DOHH2 (cell line): ENCODE measurements around the gene BUD23.

Experiments used
- H3F3A ChIP-seq: fragments of 200-600 bp; sonication (generic), shearing (Covaris generic); 2 replicates; pipeline ENCODE4 v1.6.0; 2016; ENCODE audit warnings: antibody characterized with exemption, mild to moderate bottlenecking; ENCODE audit not compliant: control insufficient read depth, insufficient read depth
- H3K27ac ChIP-seq: fragments of 200-600 bp; sonication (generic); 2 replicates; pipeline ENCODE4 v1.5.1; 2014; ENCODE audit warnings: low read depth, mild to moderate bottlenecking, low read length, moderate library complexity
- H3K27me3 ChIP-seq: fragments of 200-600 bp; sonication (generic); 2 replicates; pipeline ENCODE4 v1.6.1; 2014; ENCODE audit warnings: mild to moderate bottlenecking, low read length, mixed read lengths; ENCODE audit not compliant: control insufficient read depth
- H3K36me3 ChIP-seq: fragments of 200-600 bp; sonication (generic); 2 replicates; pipeline ENCODE4 v1.6.1; 2014; ENCODE audit warnings: mild to moderate bottlenecking, low read length, moderate library complexity, mixed read lengths; ENCODE audit not compliant: control insufficient read depth
- H3K4me1 ChIP-seq: fragments of 200-600 bp; sonication (generic); 2 replicates; pipeline ENCODE4 v1.6.1; 2014; ENCODE audit warnings: mild to moderate bottlenecking, low read length, mixed read lengths; ENCODE audit not compliant: control insufficient read depth
- H3K4me2 ChIP-seq: fragments of 200-600 bp; sonication (generic); 2 replicates; pipeline ENCODE4 v1.6.0; 2014; ENCODE audit warnings: mild to moderate bottlenecking, low read length, moderate library complexity
- H3K4me3 ChIP-seq: fragments of 200-600 bp; sonication (generic); 2 replicates; pipeline ENCODE4 v1.5.1; 2014; ENCODE audit warnings: mild to moderate bottlenecking, low read length, mixed read lengths
- H3K79me2 ChIP-seq: fragments of 200-600 bp; sonication (generic); 2 replicates; pipeline ENCODE4 v1.6.1; 2014; ENCODE audit warnings: mild to moderate bottlenecking, low read length, mixed read lengths; ENCODE audit not compliant: control insufficient read depth
- H3K9me2 ChIP-seq: fragments of 200-600 bp; sonication (generic); replicated peaks from 2 replicates; pipeline ENCODE4 v1.6.1; 2014; ENCODE audit warnings: mild to moderate bottlenecking, low read length, mixed read lengths; ENCODE audit not compliant: control insufficient read depth
- H3K9me3 ChIP-seq: fragments of 200-600 bp; sonication (generic); 2 replicates; pipeline ENCODE4 v1.6.1; 2014; ENCODE audit warnings: antibody characterized with exemption, low read length, mixed read lengths; ENCODE audit not compliant: control insufficient read depth, insufficient read depth
- H4K20me1 ChIP-seq: fragments of 200-600 bp; sonication (generic); 2 replicates; pipeline ENCODE4 v1.6.0; 2014; ENCODE audit warnings: low read depth, mild to moderate bottlenecking, antibody characterized with exemption, low read length, moderate library complexity; ENCODE audit not compliant: control insufficient read depth, insufficient read depth
- CTCF ChIP-seq: fragments of 200-600 bp; sonication (generic); IDR thresholded peaks from one replicate; pipeline ENCODE4 v1.5.1; 2014; ENCODE audit warnings: antibody characterized with exemption, mild to moderate bottlenecking, low read depth, low read length; ENCODE audit not compliant: poor library complexity, severe bottlenecking
- EZH2phosphoT487 ChIP-seq: fragments of 200-600 bp; sonication (generic); IDR thresholded peaks from 2 replicates; pipeline ENCODE4 v1.6.1; 2017; ENCODE audit warnings: borderline replicate concordance, mild to moderate bottlenecking, antibody characterized with exemption, low read length, moderate library complexity, mixed read lengths

Gene BUD23

GRCh38 chr7:73678862-73679261, 4.5 kb upstream of the BUD23 start:
- H3K79me2 ChIP-seq = peaks cover 56% of the 10 kb centered on the region
- H3K9me2 ChIP-seq = no peaks in the 10 kb centered on the region
- H3K27me3 ChIP-seq = no peaks in the 10 kb centered on the region
- TF ChIP-seq CTCF (no peak), EZH2phosphoT487 (no peak)
- no peak overlapping the region for H3K4me3 ChIP-seq
- no peak overlapping the region for H3K4me2 ChIP-seq
- peaks cover 11% of the 10 kb centered on the region for H3F3A ChIP-seq
- peaks cover 32% of the 10 kb centered on the region for H3K36me3 ChIP-seq
- no peak overlapping the region for H3K27ac ChIP-seq
- H3K4me1 ChIP-seq = peaks cover 17% of the 10 kb centered on the region
- 0 out of 2 replicates have a peak, but pooled peaks cover 3% of the 10 kb centered on the region for H4K20me1 ChIP-seq
- no peaks in the 10 kb centered on the region for H3K9me3 ChIP-seq

- TF ChIP-seq EZH2phosphoT487 = no peak
- Histone ChIP-seq H3K79me2 (peaks cover 64% of the 10 kb centered on the region), H3K27me3 (no peaks in the 10 kb centered on the region), H3K9me2 (no peaks in the 10 kb centered on the region), H3K36me3 (peaks cover 33% of the 10 kb centered on the region), H3K4me3 (no peak overlapping the region), H4K20me1 (0 out of 2 replicates have a peak, but pooled peaks cover 3% of the 10 kb centered on the region), H3K9me3 (no peaks in the 10 kb centered on the region), H3K4me1 (peaks cover 23% of the 10 kb centered on the region), H3F3A (peaks cover 11% of the 10 kb centered on the region), H3K4me2 (no peak overlapping the region), H3K27ac (no peak overlapping the region)
These were observed 3.7 kb upstream of the BUD23 start for GRCh38 chr7:73679709-73680108.

- H3K36me3 ChIP-seq = peaks cover 40% of the 10 kb centered on the region
- H3K27ac ChIP-seq = no peak overlapping the region
- peaks cover 26% of the 10 kb centered on the region for H3K4me1 ChIP-seq
- no peaks in the 10 kb centered on the region for H3K9me3 ChIP-seq
- H3K4me3 ChIP-seq = no peak overlapping the region
- peaks cover 72% of the 10 kb centered on the region for H3K79me2 ChIP-seq
- H3K27me3 ChIP-seq = no peaks in the 10 kb centered on the region
- H3K9me2 ChIP-seq = no peaks in the 10 kb centered on the region
- H3F3A ChIP-seq = peaks cover 4% of the 10 kb centered on the region
- H3K4me2 ChIP-seq = peak overlapping the region; percentile 74; the same call in 1 of the 2 replicates
- TF ChIP-seq EZH2phosphoT487 = no peak
- no peak for TF ChIP-seq CTCF
- H4K20me1 ChIP-seq = 0 out of 2 replicates have a peak, but pooled peaks cover 3% of the 10 kb centered on the region
These were observed 2.9 kb upstream of the BUD23 start for GRCh38 chr7:73680501-73680900.

GRCh38 chr7:73681031-73681430, 2.4 kb upstream of the BUD23 start:
- H3K79me2 ChIP-seq = peaks cover 77% of the 10 kb centered on the region
- H3K4me1 ChIP-seq = peaks cover 26% of the 10 kb centered on the region
- H3K9me3 ChIP-seq = no peaks in the 10 kb centered on the region
- peaks cover 41% of the 10 kb centered on the region for H3K36me3 ChIP-seq
- H4K20me1 ChIP-seq = 0 out of 2 replicates have a peak, but pooled peaks cover 3% of the 10 kb centered on the region
- H3K27me3 ChIP-seq = no peaks in the 10 kb centered on the region
- peak overlapping the region; percentile 74 for H3K4me2 ChIP-seq
- no peaks in the 10 kb centered on the region for H3K9me2 ChIP-seq
- peak overlapping the region; percentile 80; the same call in 1 of the 2 replicates for H3K4me3 ChIP-seq
- no peaks in the 10 kb centered on the region for H3F3A ChIP-seq
- H3K27ac ChIP-seq = no peak overlapping the region
- TF ChIP-seq CTCF = no peak
- no peak for TF ChIP-seq EZH2phosphoT487
